CD4-positive, alpha-beta T cell treated with Interleukin-6 for 4 hours (primary cell): Measurements from ENCODE around the gene ENDOV.

ENCODE experiments used
- DNase-seq: peaks from one replicate; pipeline ENCODE4 v3.0.0-alpha.2; 2020; ENCODE audit warnings: mixed read lengths

Gene ENDOV

GRCh38 chr17:80470603-80471002 is 55.6 kb downstream of the ENDOV start:
- no peak for DNase-seq

DNA sequence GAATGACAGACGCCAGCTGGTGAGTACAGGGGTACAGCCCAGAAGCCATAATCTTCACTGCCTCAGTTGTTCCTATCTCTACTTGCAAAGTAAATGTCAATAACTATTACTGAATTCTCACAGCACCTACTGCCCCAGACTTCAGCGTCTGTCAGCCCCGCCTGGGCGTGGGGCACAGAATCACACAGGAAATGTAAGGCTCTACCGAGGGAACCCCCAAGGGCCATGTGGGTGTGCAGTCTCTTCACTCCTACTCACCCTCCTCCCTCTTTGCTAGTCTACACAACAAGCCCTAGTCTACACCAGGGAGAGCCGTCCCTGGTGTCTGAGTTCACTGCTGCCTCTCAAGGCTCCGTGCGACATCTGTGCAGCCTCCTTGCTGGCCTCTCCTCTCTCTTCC is 57.0 kb downstream of the ENDOV start:
- no peak for DNase-seq

DNA sequence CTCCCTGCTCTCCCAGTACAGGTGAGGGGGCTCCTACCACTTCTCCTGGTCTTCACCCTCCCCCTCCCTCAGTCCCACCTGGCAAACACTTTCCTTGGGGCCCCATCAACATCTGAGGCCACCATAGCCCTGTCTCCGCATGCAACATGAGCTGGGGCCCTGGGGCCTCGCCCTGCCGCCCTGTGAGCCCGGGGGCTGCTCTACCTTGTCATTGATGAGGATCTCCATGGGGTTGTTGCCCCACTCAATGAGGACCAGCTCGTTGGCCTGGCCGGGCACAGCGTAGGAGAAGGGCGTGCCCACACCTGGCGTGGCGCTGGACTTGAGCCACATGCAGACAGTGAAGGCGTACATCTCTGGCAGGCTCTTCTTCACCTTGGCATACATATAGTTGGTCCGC is 58.0 kb downstream of the ENDOV start:
- DNase-seq = no peak

- no peak for DNase-seq
These were observed 58.7 kb downstream of the ENDOV start for GRCh38 chr17:80473701-80474100.

DNA sequence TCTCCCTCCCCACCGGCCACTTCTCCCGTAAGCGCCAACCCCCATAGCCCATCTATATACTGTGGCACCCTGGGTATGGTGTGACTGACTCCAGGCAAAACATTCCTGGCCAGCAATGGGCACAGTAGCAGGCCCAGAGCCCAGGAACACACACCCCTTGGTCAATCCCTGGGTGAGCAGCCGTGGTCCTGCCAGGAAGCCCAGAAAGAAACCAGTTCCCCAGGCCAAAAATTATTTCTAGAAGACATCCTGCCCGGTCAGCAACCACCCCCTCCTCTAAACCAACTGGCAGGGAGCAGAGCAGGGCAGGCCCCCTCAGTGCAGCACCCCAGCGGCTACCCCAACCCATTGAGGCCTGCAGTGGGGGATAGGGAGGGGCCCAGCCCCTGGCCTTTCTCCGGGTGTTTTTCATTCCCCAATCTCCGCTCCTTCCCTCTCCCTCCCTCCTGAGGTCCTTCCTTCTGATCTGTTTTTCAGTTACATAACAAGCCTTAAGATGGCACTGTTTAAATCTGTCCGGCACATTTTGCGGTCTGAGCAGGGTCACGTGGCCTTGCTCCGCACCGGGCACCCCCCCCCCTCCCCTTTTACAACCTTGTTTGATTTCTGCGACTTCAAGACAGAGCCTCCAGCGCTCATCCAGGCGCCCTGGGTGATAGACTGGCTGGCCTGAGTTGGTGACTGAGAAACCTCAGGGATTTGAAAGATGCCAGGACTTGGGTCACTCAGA is 59.4 kb downstream of the ENDOV start:
- peak; percentile 48 for DNase-seq

DNA sequence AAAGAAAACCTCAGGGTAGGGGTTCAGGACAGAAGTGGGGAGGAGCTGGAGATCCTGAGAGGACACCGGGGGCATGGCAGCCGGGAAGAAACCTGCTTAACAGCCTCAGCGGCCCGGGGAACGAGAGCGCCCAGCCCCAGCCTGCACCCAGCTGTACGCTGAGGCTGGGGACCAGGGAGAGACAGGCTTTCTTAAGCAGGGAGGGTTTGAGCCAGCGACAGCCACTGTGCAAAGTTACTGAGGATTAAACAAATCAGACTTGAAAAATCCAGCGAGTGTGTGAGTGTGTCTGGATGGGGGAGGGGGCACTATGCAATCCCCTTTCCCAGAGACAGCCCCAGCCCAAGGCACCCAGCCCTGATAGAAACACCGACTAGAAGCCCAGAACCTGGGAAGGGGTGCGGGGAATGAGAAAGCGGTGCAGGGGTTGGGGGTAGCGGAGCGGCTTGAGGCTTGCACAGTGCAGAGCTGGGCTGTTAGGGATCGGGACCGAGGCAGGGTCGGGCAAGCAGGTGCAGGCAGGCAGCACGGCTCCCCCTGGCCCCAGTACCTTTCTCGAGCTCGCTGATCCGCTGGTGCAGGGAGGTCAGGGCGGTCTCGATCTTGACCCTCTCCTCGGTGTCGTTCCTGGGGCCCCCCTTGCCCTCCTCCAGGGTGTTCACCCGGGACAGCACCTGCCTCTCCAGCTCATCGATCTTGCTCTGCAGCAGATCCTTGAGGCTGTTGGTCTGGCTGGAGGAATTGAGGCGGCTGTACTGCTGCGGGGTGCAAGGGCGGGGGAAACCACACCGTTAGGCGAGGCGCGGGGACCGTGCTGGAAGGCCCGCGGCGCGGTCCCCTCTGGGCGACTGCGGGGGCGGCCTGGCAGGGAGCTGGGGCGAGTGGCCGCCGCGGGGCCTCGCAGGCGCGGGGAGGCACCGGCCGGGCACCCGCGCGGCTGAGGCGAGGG is 60.3 kb downstream of the ENDOV start:
- DNase-seq = no peak

DNA sequence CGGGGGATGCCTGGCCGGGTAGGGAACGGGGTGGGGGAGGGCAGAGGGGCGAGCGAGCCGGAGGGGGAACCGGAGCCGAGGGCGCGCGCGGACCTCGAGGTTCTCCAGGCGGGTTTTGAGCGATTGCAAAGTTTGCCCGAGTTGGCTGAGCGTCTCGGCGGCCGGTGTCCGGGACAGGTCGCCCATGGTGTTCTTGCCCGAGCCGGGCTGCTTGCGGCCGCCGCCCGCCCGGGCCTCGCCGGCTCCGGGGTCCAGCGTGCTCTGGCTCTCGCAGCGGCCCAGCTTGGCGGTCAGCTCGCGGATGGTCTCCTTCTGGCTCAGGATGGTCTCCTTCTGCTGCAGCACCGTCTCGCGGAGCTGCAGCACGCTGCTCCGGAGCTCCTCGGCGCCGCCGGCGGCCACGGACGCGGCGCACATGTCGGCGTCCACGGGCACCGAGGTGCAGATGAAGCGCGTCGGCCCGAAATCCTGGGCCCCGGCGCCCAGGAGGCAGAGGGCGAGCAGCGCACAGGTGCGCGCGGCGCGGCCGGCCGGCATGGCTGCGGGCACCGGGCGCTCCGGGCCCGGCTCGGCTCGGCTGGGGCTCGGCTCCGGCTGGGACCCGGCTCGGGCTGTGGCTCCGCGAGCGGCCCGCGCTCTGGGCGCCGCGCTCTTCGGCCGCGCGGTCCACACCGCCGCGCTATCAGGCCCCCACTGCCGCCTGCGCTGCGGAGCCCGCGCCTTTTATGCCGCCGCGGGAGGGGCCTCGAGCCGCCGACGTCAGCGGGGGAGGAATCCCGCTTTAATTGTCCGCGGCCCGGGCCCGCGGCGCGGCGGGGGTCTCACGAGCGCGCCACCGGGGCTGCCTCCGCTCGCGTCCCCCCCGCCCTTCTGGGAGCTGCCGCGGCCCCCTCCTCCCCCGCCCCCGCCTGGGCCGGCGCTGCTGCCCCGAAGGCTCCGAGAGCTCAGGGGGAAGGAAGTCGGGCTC is 61.2 kb downstream of the ENDOV start, which contains the start of gene NPTX1:
Gene NPTX1 (minus strand): TSS at position 698 of the 967 bp plus-strand sequence. CDS start 161 bp downstream, at position 537.
- DNase-seq = peak; percentile 28

- no peak for DNase-seq
These were observed 62.1 kb downstream of the ENDOV start for GRCh38 chr17:80476877-80477646.

GRCh38 chr17:80477647-80478478 is 62.9 kb downstream of the ENDOV start:
- peak; percentile 49 for DNase-seq

- DNase-seq = no peak
These were observed 63.7 kb downstream of the ENDOV start for GRCh38 chr17:80478487-80479245.

DNA sequence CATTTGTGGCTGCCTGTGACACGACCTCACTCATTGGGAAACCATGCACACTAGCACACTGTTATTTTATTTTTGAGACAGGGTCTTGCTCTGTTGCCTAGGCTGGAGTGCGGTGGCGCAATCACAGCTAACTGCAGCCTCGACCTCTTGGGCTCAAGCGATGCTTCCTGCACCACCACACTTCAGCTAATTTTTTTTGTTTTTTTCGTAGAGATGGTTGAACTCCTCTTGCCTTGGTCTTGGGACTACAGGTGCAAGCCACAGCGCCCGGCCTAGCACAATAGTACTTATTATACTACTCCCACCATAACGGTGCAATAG is 64.2 kb downstream of the ENDOV start:
- no peak for DNase-seq

DNA sequence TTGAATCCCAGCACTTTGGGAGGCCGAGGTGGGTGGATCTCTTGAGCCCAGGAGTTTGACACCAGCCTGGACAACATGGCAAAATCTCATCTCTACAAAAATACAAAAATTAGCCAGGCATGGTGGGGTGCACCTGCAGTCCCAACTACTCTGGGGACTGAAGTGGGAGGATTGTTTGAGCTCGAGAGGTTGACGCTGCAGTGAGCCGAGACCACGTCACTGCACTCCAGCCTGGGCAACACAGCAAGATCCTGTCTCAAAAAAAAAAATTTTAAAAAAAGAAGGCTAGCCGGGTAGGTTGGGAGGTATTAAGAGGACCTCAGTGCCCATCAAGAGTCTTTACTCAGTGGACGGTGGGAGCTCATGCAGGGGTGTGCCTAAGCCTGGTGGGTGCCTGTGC is 65.3 kb downstream of the ENDOV start:
- no peak for DNase-seq

DNA sequence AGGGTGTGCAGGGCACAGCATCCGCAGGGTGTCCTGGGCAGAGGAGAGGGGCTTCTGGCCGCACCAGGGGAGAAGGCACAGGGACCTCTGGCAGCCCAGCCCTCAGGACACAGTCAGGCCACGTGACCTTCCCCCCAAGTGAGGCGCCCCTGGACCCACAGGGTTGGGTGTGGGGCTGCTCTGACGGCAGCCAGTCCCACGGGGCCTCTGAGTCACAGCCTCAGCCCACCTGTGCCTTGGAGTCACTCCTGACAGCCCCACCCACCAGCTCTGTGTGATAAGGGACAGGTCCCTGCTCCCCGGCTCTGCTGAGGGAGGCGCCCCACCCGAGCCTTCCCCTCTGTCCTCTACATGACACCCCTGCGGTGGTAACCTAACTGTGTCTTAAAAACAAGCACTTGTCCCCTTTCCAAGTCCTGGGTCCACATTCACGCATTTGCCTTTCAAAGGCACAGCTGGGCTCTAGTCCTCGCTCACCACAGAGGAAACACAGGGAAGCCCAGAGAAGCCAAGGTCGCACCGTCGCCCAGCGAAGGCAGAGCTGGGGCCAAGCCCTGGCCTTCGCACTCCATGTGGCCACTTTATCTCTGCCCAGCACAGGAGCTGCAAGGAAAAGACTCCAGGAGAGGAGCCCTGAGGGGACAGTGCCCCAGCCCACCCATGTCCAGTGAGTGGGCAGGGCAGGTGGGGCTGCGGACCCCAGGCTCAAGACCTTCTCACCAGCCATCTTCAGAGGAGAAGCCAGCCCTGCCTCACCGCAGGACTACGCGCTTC is 66.5 kb downstream of the ENDOV start:
- DNase-seq = no peak

DNA sequence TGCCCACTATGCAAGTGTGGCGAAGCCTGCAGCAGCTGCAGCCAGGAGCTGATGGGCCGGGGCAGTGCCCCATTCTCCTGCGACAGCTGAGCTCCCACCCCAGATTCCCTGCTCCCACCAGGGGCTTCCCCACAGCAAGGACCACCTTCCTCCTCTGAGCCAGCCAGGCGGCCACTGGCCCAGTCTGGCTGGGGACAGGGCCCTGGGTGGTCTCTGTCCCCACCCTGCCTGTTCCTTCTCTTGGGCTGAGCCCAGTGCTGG is 67.0 kb downstream of the ENDOV start:
- no peak for DNase-seq

GRCh38 chr17:80482555-80483308 is 67.8 kb downstream of the ENDOV start:
- DNase-seq = no peak

DNA sequence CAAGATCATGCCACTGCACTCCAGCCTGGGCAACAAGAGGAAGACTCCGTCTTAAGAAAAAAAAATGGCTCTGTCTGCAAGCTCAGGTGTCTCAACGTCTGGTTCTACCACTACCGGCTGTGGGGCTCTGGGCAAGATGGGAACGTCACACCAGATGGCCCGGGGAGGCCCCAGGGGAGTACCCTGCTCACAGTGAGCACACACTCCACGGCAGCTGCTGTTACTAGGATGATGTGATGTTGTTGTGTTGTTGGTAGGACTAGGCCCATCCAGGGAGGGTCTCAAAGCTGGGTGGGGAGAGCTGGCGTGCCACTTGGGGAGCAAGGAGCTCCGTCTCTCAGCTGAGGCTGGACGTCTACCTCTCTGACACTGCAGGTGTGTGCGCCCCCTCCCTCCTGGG is 70.9 kb downstream of the ENDOV start:
- no peak for DNase-seq

- no peak for DNase-seq
These were observed 71.7 kb downstream of the ENDOV start for GRCh38 chr17:80486692-80487091.

GRCh38 chr17:80487511-80487910 is 72.5 kb downstream of the ENDOV start:
- no peak for DNase-seq
